Activated T-helper 9 cell treated with anti-CD3 and anti-CD28 coated beads, Interleukin-2, amount 50 U/mL, for 16 hours (primary cell): Measurements from ENCODE around the gene DEAF1.

Experiments used
- DNase-seq: peaks from one replicate; pipeline ENCODE4 v3.0.0-alpha.2; 2020; ENCODE audit warnings: low read depth

DEAF1 gene

DNA sequence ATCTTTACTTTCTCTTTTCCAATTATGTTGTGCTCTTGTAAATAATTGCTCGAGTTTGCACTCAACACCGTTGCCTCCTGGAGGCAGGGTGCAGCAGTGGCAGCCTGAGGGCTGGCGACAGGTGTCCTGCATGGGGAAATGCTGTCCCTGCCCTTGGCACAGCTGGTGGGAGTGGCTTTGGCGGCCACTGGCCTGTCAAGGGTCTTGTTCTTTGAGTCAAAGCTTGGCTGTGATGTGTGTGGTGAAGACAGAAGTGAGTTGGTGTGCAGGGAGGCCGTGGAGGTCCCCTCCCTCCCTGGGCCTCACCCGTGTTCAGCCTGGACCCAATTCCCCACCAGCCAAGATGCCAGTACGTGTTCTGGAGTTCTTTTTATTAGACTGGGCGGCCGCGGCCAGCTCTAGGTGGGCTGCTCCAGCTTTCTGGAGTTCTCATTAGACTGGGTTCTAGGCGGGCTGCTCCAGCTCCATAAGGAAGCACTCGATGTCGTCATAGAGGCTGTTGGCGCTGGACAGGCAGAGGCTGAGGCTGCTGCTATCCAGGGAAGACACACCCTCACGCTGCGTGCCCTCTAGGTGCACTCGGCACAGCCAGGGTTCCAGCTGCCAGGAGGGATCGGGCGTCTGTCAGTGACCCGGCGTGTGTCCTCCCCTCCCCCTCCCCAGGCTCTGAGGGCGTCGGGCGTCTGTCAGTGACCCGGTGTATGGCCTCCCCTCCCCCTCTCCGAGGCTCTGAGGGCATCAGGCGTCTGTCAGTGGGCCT is 82.6 kb downstream of the DEAF1 start:
- DNase-seq = no peak

DNA sequence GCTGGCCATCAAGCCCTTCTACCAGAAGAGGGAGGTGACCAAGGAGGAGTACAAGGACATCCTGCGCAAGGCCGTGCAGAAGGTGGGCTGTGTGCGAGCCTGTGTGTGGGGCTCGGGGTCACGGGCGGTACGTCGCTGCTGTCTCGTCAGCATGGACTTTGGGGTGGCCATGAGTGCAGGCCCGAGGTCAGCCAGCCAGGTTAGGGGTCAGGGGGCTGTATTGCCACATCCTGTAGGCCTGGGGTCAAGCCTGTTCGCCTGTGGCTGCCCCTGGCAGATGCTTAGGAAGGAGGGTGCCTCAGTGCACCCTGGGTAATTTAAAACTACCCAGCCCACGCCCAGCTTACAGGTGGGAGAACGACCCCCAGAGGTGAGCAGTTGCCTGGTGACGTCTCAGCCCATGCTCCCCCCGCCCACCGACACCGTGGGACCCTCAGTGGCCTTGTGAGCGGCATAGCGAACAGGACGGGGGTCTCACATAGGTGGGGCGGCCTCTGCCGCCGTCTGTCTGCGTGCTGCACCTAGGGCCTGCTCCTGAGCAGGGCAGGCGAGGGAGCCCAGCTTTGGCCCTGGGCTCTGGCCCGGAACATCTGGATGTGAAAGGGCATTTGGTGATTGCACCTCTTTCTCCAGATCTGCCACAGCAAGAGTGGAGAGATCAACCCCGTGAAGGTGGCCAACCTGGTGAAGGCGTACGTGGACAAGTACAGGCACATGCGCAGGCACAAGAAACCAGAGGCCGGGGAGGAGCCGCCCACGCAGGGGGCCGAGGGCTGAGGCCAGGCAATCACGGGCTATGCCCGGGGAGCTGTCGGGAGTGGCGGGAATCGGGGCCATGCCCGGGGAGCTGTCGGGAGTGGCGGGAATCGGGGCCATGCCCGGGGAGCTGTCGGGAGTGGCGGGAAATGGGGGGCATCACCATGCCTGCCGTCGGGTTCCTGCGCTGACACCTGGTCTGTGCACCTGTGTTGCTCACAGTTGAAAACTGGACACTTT is 83.7 kb downstream of the DEAF1 start:
- DNase-seq = no peak

DNA sequence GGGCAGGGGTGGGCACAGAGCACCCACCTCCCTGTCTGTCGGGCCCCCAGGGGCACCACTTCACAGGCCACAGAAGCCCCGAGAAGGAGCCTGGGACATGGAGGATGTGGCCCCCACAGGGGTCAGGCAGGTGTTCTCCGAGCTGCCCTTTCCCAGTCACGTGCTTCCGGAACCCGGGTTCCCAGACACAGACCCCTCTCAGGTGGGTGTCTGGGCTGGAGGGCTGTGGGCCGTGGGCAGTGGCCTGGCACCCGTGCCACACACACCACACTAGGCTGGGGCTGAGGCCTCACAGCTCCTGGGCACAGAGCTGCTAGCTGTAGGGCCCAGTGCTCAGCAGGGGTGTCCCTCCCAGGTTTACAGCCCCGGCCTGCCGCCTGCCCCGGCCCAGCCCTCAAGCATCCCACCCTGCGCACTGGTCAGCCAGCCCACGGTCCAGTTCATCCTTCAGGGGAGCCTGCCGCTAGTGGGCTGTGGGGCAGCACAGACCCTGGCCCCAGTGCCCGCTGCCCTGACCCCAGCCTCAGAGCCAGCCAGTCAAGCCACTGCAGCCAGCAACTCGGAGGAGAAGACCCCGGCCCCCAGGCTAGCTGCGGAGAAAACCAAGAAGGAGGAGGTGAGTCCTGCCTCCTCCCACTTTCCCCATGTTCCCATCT is 84.7 kb downstream of the DEAF1 start:
- DNase-seq = no peak

DNA sequence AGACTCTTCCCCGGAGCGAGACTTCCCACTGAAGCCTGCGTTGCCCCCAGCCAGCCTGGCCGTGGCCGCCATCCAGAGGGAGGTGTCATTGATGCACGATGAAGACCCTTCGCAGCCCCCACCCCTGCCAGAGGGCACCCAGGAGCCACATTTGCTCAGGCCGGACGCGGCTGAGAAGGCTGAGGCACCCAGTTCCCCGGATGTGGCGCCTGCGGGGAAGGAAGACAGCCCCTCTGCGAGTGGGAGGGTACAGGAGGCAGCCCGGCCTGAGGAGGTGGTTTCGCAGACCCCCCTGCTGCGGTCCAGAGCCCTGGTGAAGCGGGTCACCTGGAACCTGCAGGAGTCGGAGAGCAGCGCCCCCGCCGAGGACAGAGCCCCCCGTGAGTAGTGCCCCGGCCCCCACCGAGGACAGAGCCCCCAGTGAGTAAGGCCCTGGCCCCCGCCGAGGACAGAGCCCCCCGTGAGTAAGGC is 85.6 kb downstream of the DEAF1 start:
- no peak for DNase-seq

DNA sequence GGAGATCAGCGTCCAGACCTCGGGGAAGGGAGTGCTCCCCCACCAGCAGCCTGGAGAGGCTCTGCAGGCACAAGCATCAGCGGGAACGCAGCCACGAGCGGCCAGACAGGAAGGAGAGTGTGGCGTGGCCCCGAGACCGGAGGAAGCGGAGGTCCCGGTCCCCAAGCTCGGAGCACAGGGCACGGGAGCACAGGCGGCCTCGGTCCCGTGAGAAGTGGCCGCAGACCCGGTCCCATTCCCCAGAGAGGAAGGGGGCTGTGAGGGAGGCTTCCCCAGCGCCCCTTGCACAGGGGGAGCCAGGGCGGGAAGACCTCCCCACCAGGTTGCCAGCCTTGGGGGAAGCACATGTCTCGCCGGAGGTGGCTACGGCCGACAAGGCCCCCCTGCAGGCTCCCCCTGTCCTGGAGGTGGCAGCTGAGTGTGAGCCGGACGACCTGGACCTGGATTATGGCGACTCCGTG is 86.2 kb downstream of the DEAF1 start:
- DNase-seq = no peak

DNA sequence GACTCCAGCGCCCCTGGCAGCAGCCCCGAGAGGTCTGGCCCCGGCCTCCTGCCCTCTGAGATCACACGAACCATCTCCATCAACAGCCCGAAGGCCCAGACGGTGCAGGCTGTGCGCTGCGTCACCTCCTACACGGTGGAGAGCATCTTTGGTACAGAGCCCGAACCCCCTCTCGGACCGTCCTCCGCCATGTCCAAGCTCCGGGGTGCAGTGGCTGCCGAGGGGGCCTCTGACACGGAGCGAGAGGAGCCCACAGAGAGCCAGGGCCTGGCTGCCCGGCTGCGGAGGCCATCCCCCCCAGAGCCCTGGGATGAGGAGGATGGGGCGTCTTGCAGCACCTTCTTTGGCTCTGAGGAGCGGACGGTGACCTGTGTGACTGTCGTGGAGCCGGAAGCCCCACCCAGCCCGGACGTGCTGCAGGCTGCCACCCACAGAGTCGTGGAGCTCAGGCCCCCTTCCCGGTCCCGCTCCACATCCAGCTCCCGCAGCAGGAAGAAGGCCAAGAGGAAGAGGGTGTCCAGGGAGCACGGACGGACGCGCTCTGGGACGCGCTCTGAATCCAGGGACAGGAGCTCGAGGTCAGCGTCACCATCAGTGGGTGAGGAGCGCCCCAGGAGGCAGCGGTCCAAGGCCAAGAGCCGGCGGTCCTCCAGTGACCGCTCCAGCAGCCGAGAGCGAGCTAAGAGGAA is 86.9 kb downstream of the DEAF1 start:
- DNase-seq = no peak

DNA sequence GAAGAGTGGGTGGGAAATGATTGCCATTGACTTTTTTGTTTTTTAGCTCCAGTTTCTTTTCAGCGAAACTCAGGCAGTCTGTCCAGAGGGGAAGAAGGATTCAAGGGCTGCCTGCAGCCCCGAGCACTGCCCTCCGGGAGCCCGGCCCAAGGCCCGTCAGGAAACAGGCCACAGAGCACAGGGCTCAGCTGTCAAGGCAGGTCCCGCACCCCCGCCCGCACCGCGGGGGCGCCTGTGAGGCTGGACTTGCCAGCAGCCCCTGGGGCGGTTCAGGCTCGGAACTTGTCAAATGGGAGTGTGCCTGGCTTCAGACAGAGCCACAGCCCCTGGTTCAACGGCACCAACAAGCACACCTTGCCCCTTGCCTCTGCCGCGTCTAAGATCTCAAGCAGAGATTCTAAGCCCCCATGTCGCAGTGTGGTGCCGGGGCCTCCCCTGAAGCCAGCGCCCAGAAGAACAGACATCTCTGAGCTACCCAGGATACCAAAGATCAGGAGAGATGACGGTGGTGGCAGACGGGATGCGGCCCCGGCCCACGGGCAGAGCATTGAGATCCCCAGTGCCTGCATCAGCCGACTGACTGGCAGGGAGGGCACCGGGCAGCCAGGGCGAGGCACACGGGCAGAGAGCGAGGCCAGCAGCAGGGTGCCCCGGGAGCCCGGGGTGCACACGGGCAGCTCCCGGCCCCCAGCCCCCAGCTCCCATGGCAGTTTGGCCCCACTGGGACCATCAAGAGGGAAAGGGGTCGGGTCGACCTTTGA is 87.8 kb downstream of the DEAF1 start:
- DNase-seq = no peak

DNA sequence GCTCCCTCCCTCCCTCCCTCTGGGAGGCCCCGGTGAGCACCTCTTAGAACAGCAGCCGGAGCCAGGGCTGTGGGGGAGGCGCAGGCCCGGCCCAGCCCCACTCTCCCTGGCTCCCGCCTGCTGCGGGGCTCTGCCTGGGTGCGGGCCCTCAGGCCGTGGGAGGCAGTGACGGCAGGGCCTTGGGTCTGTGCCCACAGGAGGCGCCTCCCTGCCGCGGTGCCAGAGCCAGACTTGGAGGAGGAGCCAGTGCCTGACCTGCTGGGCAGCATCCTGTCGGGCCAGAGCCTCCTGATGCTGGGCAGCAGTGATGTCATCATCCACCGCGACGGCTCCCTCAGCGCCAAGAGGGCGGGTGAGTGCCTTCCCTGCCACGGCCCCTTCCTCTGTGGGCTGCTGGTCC is 88.8 kb downstream of the DEAF1 start:
- no peak for DNase-seq

DNA sequence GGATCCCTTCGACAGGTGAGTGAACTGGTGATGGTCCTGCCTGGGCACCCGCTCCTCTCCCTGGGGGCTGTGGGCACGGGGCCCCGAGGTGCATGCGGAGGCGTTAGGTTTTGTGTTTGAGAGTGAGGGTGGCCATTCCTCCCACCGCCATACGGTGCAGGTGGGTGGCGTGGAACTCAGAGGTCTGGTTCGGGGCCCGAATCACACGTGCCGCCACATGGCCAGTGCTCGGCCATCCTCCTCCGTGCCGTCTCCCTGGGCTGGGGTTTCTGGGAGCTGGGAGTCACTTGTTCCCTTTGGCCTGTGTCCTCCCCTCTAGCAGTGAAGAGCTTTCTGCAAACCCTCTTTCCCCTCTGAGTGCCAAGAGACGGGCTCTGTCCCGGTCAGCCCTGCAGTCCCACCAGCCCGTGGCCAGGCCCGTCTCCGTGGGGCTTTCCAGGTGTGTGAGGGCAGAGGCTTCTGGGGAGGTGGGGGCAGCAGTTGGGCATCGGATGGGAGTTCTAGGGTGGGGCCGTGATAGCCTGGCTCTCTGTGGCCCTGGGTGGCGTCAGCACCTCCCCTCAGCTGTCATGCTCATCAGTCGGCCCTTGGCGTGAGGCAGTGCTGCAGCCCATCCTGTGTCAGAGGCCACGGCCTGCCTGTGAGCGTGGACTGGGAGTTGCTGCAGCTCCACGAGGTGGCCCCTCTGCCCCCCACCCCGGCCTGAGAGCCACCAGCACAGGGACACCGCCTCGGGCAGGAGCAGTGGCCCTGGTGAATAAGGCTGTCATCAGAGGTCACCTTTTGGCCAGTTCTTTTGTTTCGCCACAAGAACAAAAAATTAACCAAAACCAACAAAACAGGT is 89.5 kb downstream of the DEAF1 start:
- no peak for DNase-seq

DNA sequence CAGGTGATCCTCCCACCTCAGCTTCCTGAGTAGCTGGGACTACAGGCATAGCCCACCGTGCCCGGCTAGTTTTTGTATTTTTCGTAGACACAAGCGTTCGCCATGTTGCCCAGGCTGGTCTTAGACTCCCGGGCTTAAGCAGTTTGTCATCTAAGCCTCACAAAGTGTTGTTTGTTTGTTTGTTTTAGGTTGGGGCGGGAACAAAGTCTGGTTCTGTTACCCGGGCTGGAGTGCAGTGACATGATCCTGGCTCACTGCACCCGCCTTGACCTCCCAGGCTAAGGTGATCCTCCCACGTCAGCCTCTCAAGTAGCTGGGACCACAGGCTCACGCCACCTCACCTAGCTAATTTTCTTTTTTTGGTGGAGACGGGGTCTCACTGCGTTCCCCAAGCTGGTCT is 91.9 kb downstream of the DEAF1 start:
- DNase-seq = no peak

DNA sequence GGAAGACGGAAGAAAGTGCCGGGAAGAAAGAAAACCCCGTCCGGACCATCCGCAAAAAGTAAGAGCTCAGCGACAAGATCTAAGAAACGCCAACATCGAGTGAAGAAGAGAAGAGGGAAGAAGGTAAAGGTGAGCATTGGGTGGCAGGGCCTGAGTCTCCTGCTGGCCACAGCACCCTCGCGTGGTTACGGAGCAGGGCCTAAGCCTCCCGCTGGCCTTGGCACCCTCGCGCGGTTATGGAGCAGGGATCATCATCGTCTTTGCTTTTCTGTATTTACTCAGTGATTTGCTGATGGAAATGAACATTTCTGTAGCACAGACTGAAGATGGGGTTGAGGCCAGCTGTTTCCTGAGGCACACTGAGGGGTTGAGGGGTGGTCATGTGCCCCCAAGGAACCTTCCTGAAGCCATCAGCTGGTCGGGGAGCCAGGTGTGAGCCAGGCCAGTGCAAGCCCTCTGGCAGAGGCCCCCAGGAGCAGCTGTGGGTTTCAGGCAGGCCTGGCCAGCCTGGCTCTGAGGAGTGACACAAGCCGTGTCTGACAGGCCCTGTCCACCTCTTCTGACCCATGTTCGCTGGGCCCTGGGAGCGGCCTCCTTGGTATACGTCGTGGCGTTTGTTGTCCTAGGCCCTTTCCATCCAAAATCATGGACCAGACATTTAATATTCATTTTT is 93.3 kb downstream of the DEAF1 start:
- no peak for DNase-seq

DNA sequence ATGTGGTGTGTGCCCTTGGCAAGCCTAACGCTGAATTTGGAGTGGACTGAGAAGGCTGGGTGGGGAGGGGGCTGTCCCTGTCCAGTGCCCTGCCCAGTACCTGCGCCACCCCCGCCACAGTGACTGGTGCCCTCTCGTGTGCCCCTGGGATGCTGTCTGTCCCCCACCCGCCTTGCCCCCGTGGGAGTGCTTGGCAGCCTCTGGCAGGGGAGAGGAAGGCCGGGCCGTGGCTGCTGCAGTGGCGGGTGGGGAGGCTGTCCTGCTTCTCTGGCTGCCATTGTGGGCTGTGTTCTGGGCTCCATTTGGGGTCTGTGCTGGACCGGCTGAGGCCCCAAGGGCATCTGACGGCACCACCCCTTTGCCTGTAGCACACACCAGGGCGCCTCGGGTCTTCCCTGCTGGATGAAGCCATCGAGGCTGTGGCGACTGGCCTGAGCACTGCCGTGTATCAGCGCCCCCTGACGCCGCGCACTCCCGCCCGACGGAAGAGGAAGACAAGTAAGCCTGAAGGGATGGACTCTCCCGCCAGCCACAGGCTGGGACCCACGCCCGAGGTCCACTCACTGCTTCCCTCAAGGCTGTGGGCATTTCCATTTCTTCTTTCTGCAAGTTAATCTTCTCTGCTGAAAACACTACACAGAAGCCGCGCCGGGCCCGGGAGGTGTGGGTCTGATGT is 96.9 kb downstream of the DEAF1 start:
- DNase-seq = no peak

DNA sequence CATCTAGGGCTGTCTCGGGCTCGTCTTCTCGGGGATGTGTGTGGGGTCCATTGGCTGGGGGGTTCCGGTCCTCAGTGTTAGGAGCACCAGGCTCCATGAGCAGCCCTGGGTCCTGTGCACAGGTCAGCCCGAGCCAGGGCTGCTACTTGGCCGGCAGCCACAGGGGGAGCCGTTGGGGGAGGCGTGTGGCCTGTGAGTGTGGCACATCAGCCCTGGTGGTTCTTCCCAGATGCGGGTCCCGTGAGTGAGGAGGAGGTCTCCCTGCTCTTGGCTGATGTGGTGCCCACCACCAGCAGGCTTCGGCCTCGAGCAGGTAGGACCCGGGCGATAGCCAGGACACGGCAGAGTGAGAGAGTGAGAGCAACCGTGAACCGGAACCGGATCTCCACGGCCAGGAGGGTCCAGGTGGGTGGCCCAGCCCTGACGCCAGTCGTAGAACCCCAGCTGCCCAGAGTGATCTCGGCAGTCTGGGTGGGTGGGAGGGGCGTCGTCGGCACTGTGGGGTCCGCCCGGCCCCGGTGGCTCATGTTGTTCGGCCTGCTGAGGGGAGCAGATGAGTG is 97.8 kb downstream of the DEAF1 start:
- DNase-seq = no peak

DNA sequence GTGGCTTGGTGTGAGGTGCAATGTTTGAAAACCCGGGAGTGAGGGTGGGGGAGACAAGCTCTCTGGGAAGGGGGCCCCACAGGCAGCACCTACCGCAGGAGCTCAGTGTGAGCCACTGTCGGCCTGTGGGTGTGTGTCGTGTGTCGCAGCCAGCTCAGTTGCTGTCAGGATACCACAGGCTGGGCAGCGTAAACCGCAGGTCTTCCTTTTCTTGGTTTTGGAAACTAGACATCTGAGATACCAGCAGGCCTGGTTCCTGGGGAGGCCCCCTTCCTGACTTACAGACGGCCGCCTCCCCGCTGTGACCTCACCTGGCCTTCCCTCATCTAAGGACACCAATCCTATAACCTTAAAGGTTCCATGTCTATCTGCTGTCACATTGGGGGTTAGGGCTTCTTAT is 98.6 kb downstream of the DEAF1 start:
- no peak for DNase-seq

DNA sequence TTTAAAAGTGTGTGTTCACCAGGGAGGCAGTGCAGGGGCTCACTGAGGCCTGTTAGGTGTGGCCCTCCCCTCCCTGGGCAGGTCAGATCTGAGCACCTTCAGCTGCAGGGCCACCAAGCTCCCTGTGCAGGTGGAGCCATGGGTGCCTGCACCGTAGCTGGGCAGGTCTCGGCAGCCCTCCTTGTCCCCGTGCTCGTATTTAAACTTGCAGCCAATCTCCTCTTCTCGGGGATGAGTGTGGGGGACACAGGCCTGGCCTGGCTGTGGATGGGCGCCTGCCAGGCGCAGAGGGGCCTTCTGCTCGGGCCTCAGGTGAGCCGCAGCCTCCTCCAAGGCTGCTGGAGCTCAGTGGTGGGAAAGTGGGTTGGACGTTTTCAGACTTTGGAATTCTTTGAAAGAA is 99.6 kb downstream of the DEAF1 start:
- DNase-seq = no peak
